Measurements from ENCODE around the gene ETV3.

DNA sequence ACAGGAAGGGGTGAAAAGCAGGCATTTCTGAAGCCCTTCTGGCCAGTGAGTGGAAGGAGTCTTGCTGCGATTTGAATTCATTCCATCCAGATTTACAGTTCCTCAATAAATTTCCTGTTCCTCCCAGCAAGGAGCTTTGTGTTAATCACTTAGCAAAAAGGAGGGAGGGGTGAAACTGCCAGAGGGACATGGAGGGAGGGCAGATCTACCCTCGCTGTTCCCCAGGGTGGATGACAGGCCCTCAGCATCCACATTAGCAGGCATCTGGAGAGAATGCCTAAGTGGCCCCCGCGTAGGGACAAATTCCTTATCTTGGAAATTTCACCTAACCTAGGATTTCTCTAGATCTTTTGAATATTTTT is 1.2 kb downstream of the ETV3 start:
- no peak for TF ChIP-seq EGR1 (IDR thresholded peaks at IDR 0.05; ENCODE audit: borderline replicate concordance, low read depth, low read length)
- no peak for TF ChIP-seq TAF1 (IDR thresholded peaks at IDR 0.05; ENCODE audit: low read depth, low read length)
- no peak for TF ChIP-seq POLR2A (IDR thresholded peaks at IDR 0.05; ENCODE audit: control extremely low read depth in 1 of 2, low read depth in 2 of 2, low read length in 2 of 2)
- TF ChIP-seq, protein P1, sequence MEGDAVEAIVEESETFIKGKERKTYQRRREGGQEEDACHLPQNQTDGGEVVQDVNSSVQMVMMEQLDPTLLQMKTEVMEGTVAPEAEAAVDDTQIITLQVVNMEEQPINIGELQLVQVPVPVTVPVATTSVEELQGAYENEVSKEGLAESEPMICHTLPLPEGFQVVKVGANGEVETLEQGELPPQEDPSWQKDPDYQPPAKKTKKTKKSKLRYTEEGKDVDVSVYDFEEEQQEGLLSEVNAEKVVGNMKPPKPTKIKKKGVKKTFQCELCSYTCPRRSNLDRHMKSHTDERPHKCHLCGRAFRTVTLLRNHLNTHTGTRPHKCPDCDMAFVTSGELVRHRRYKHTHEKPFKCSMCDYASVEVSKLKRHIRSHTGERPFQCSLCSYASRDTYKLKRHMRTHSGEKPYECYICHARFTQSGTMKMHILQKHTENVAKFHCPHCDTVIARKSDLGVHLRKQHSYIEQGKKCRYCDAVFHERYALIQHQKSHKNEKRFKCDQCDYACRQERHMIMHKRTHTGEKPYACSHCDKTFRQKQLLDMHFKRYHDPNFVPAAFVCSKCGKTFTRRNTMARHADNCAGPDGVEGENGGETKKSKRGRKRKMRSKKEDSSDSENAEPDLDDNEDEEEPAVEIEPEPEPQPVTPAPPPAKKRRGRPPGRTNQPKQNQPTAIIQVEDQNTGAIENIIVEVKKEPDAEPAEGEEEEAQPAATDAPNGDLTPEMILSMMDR (IDR thresholded peaks at IDR 0.05; ENCODE audit: control extremely low read depth in 1 of 3, insufficient read depth in 1 of 3, low read depth in 1 of 3, low read length in 3 of 3): no peak
- no peak for TF ChIP-seq HDAC2 (IDR thresholded peaks at IDR 0.05; ENCODE audit: borderline replicate concordance in 1 of 2, low read depth in 2 of 2, low read length in 2 of 2)
- TF ChIP-seq SAP30 (IDR thresholded peaks at IDR 0.05; ENCODE audit: insufficient read depth, insufficient replicate concordance, low read length): no peak

Measured in H1 (cell line).